ENCODE results near the gene ONECUT1. TPM values are rescaled to one million over a fixed set of nuclear protein-coding genes. Genes with fewer than 3 reads are reported as not detected.
A peak's percentile ranks its signal among the peaks of the same experiment; 100 is the strongest.

Gene ONECUT1
- total and polyA plus RNA-seq, 2 of the 8 experiments (the other 6 are each of a cell fraction or from before 2014, with no cell fraction given) = 0.65 to 6.4 TPM

DNA sequence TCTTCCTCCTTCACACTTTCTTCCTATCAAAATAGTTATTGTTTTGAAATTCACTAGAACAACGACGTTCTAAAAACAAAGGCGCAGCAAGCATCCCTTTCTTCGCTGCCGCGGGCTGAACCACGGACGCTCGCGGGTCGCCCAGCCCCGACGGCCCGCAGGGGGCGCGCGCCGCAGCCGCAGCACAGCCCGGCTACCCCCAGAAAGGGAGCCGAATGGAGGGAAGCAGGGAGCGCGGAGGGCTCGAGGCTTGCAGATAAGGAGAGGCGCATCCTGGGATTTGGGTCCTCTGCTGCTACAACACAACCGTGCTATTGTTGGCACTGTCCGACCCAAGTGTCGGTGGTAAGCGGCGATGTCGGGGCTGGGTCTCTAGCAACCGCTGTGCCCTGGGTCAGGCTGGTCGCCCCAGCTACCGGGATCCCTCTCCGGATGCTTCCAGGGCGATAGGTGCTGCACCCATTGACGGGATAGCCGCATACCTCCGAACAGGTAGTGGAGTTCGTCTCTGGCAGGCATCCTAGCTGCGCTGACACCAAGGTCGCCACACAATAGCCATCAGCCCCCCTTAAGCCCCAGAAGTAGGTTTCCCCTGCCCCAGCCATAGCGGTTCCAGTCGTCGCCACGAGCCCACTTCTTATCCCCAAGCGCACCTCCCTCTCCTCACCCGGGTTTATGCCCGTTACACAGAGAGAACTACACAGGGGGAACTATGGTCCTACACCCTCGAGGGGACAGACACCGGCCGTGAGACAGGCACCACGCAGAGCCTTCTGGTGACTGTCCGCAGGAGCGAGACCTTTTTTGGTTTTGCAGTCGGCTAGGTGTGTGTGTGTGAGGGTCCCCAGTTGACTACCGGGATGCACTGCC, 6.0 kb downstream of the ONECUT1 start:
- H2AK5ac ChIP-seq (ENCODE audit: low read depth, low read length) = no peak overlapping the region
- H2BK12ac ChIP-seq (ENCODE audit: low read depth, low read length) = peak overlapping the region; percentile 40; the same call in 1 of the 2 replicates
- H3K14ac ChIP-seq (ENCODE audit: insufficient read length) = no peak overlapping the region
- no peak overlapping the region; the same call in 1 of the 2 replicates for H2BK15ac ChIP-seq (ENCODE audit: low read length)
- 3% methylated on average over 57 of the region's 57 CpGs; no CpG with 5 or more reads in 1 of the 2 experiments for WGBS, 2 experiments (ENCODE audit: extremely low coverage in 1 of 2, insufficient coverage in 1 of 2, insufficient read length in 1 of 2, insufficient replicate concordance in 2 of 2, low coverage in 1 of 2, low lambda C conversion rate in 2 of 2, missing lambda C conversion rate in 1 of 2)
- peak overlapping the region; percentile 4; the same call in 1 of the 2 replicates for H2BK5ac ChIP-seq (ENCODE audit: low read depth, low read length)
- peak overlapping the region; percentile 2; the same call in 1 of the 2 replicates for H2AFZ ChIP-seq (ENCODE audit: low read length)
- no peak overlapping the region for H2BK120ac ChIP-seq (replicated peaks; ENCODE audit: low read depth, low read length)
- H3K79me2 ChIP-seq (ENCODE audit: control insufficient read depth in 1 of 2, insufficient read depth in 2 of 2, low read length in 2 of 2) = no peaks in the 10 kb centered on the region
- H3K79me1 ChIP-seq (ENCODE audit: low read depth, low read length) = no peaks in the 10 kb centered on the region
- H3K4me1 ChIP-seq (replicated peaks in 1 of 4; ENCODE audit: control insufficient read depth in 3 of 4, insufficient read depth in 4 of 4, low read length in 3 of 4) = peaks cover 9 to 62% (median 37%) of the 10 kb centered on the region in 4 experiments
- no peak overlapping the region for H3K56ac ChIP-seq (replicated peaks; ENCODE audit: insufficient read length, low read depth, low read length)
- H4K5ac ChIP-seq (ENCODE audit: insufficient read length, low read depth, low read length) = no peak overlapping the region
- no peaks in the 10 kb centered on the region for H3K9me3 ChIP-seq (ENCODE audit: insufficient read depth in 2 of 2, low read depth in 1 of 2, low read length in 1 of 2)
- H4K91ac ChIP-seq (replicated peaks; ENCODE audit: insufficient read length, low read length) = no peak overlapping the region
- H3K27ac ChIP-seq (ENCODE audit: low read depth, low read length) = no peak overlapping the region
- ChIA-PET CTCF (ENCODE audit: partially characterized antibody) (interaction anchor here (0.7 to 10.9 kb wide), 15 partner anchors 9 to 731 kb away, joined by 3 to 182 read pairs (median 4); no protein-coding TSS in a partner anchor), POLR2A (ENCODE audit: partially characterized antibody) (interaction anchor here (1.2 to 12.7 kb wide), 4 partner anchors 8 to 64 kb away, joined by 3 to 225 read pairs (median 6); no protein-coding TSS in a partner anchor)
- H4K20me1 ChIP-seq (replicated peaks in 1 of 2; ENCODE audit: control insufficient read depth in 1 of 2, insufficient read depth in 2 of 2, low read length in 2 of 2) = peaks cover 5 to 32% of the 10 kb centered on the region in 2 experiments
- no peak overlapping the region for H3K4ac ChIP-seq (replicated peaks; ENCODE audit: insufficient read length, low read depth, low read length)
- H4K8ac ChIP-seq (ENCODE audit: extremely low read depth, insufficient read depth, low read length) = no peak overlapping the region; the same call in 1 of the 2 replicates
- no peak overlapping the region for H3K18ac ChIP-seq (ENCODE audit: extremely low read depth, low read length)
- H3K4me3 ChIP-seq (ENCODE audit: extremely low read depth in 1 of 4, insufficient read depth in 2 of 4, low read depth in 3 of 4, low read length in 4 of 4) = peak overlapping the region; percentile 31 to 65 (median 52); a peak in 7 of 8 replicates
- no peak overlapping the region for H3K9ac ChIP-seq (replicated peaks in 1 of 4; ENCODE audit: extremely low read depth in 1 of 4, low read depth in 3 of 4, low read length in 3 of 4)
- H3K27me3 ChIP-seq (replicated peaks in 1 of 4; ENCODE audit: control insufficient read depth in 3 of 4, extremely low read depth in 1 of 4, insufficient read depth in 3 of 4, low read length in 3 of 4) = peaks cover 52 to 74% (median 67%) of the 10 kb centered on the region in 4 experiments
- 0 out of 2 replicates have a peak overlapping the region, but pooled peaks have one; percentile 6 for H2BK20ac ChIP-seq (ENCODE audit: low read length)
- peaks cover 0 to 4% (median 0%) of the 10 kb centered on the region in 4 experiments; a peak in 1 of 8 replicates for H3K36me3 ChIP-seq (ENCODE audit: control insufficient read depth in 2 of 4, insufficient read depth in 4 of 4, low read length in 3 of 4)
- H3K23me2 ChIP-seq (ENCODE audit: low read depth, low read length) = peaks cover 19% of the 10 kb centered on the region
- FAIRE-seq (no peak), DNase-seq (ENCODE audit: low read depth in 1 of 2, low spot score in 2 of 2) (peak in 1 of 2 experiments; percentile 85)
- no peak overlapping the region for H3K23ac ChIP-seq (ENCODE audit: insufficient read length)
- H3K4me2 ChIP-seq (ENCODE audit: insufficient read depth in 1 of 2, low read depth in 2 of 2, low read length in 2 of 2) = peak overlapping the region; percentile 66 to 92
- no peak for TF ChIP-seq CEBPB (IDR thresholded peaks at IDR 0.05; ENCODE audit: low read depth, low read length)
- peak; percentile 71 to 82 for TF ChIP-seq RAD21 (IDR thresholded peaks at IDR 0.05 in 1 of 2, conservative IDR thresholded peaks at IDR 0.05 in 1 of 2; ENCODE audit: low read depth in 2 of 2, low read length in 2 of 2)
- TF ChIP-seq EGR1 (IDR thresholded peaks at IDR 0.05; ENCODE audit: borderline replicate concordance, low read depth, low read length) = no peak
- peak; percentile 33 for TF ChIP-seq TAF7 (optimal IDR thresholded peaks at IDR 0.05; ENCODE audit: borderline replicate concordance, low read depth, low read length)
- no peak for TF ChIP-seq CBX8 (IDR thresholded peaks at IDR 0.05; ENCODE audit: borderline replicate concordance, low read depth, low read length)
- TF ChIP-seq BACH1 (IDR thresholded peaks at IDR 0.05; ENCODE audit: low read length) = peak; percentile 64
- TF ChIP-seq RXRA (IDR thresholded peaks at IDR 0.05; ENCODE audit: insufficient read depth, low read depth, low read length) = no peak
- TF ChIP-seq EP300 (IDR thresholded peaks at IDR 0.05; ENCODE audit: borderline replicate concordance in 1 of 2, low read depth in 2 of 2, low read length in 2 of 2) = no peak
- TF ChIP-seq TEAD4 (IDR thresholded peaks at IDR 0.05; ENCODE audit: low read depth, low read length) = no peak
- TF ChIP-seq KDM4A (IDR thresholded peaks at IDR 0.05; ENCODE audit: low read depth, low read length, severe bottlenecking) = no peak
